Parathyroid adenoma (tissue), 2 donors: ENCODE measurements around the gene PPAN.

ENCODE experiments used
- H2AFZ ChIP-seq: fragments of 300-600 bp; sonication (generic); one replicate; pipeline ENCODE4 v1.7.0; 2017; ENCODE audit warnings: antibody characterized with exemption, mild to moderate bottlenecking
- H3K27ac ChIP-seq: fragments of 300-600 bp; sonication (generic); one replicate; pipeline ENCODE4 v1.7.0; 2017
- H3K27me3 ChIP-seq: fragments of 300-600 bp; sonication (generic); one replicate; pipeline ENCODE4 v1.7.0; 2017; ENCODE audit warnings: low read length; ENCODE audit not compliant: control insufficient read depth, insufficient read depth
- H3K36me3 ChIP-seq: fragments of 300-600 bp; sonication (generic); one replicate; pipeline ENCODE4 v1.7.0; 2017; ENCODE audit warnings: low read length; ENCODE audit not compliant: control insufficient read depth, insufficient read depth
- H3K4me1 ChIP-seq: fragments of 300-600 bp; sonication (generic); one replicate; pipeline ENCODE4 v1.7.0; 2017; ENCODE audit warnings: control low read depth
- H3K4me2 ChIP-seq: fragments of 300-600 bp; sonication (generic); one replicate; pipeline ENCODE4 v1.7.0; 2017; ENCODE audit warnings: low read length
- H3K4me3 ChIP-seq: fragments of 300-600 bp; sonication (generic); one replicate; pipeline ENCODE4 v1.7.0; 2017; ENCODE audit warnings: low read depth, low read length
- H3K79me2 ChIP-seq: fragments of 300-600 bp; sonication (generic); one replicate; pipeline ENCODE4 v1.7.0; 2017; ENCODE audit warnings: control low read depth
- H3K9ac ChIP-seq: fragments of 300-600 bp; sonication (generic); one replicate; pipeline ENCODE4 v1.7.0; 2017; ENCODE audit warnings: mild to moderate bottlenecking
- H3K9me3 ChIP-seq: fragments of 300-600 bp; sonication (generic); one replicate; pipeline ENCODE4 v1.7.0; 2017; ENCODE audit warnings: low read length; ENCODE audit not compliant: control insufficient read depth
- CTCF ChIP-seq: fragments of 300-600 bp; sonication (generic); IDR thresholded peaks from one replicate; pipeline ENCODE4 v1.7.0; 2017; ENCODE audit warnings: antibody characterized with exemption, mild to moderate bottlenecking
- donor health status: primary hyperparathyroidism.

The PPAN gene

GRCh38 chr19:10106100-10106936 lies at the start of gene PPAN:
PPAN (plus strand) TSS chr19:10106362; CDS start chr19:10106395, 33 bp downstream.
- H3K27ac ChIP-seq = peak within 1 kb of the TSS; percentile 43
- H2AFZ ChIP-seq = peak within 1 kb of the TSS; percentile 60
- no peaks in the 10 kb centered on the region for H3K79me2 ChIP-seq
- no peaks in the 10 kb centered on the region for H3K36me3 ChIP-seq
- no peak within 1 kb of the TSS for H3K9ac ChIP-seq
- H3K4me3 ChIP-seq = peak within 1 kb of the TSS; percentile 62
- H3K4me1 ChIP-seq = peaks cover 5% of the 10 kb centered on the region
- H3K4me2 ChIP-seq = peak within 1 kb of the TSS; percentile 75
- H3K9me3 ChIP-seq = no peaks in the 10 kb centered on the region
- TF ChIP-seq CTCF = no peak
- no peaks in the 10 kb centered on the region for H3K27me3 ChIP-seq

- Histone ChIP-seq H3K9me3 (no peaks in the 10 kb centered on the region), H3K79me2 (no peaks in the 10 kb centered on the region), H3K4me3 (no peak overlapping the region), H3K9ac (no peak overlapping the region), H3K27me3 (no peaks in the 10 kb centered on the region), H3K36me3 (no peaks in the 10 kb centered on the region), H3K4me2 (no peak overlapping the region), H2AFZ (no peak overlapping the region), H3K4me1 (no peaks in the 10 kb centered on the region), H3K27ac (no peak overlapping the region)
- TF ChIP-seq CTCF = no peak
These were observed 44.3 kb upstream of the PPAN start for GRCh38 chr19:10061717-10062310.

- Histone ChIP-seq H3K9me3 (no peaks in the 10 kb centered on the region), H3K36me3 (no peaks in the 10 kb centered on the region), H3K4me3 (no peak overlapping the region), H3K79me2 (no peaks in the 10 kb centered on the region), H3K27ac (no peak overlapping the region), H3K27me3 (no peaks in the 10 kb centered on the region), H3K4me1 (no peaks in the 10 kb centered on the region), H3K9ac (no peak overlapping the region), H3K4me2 (no peak overlapping the region), H2AFZ (no peak overlapping the region)
- TF ChIP-seq CTCF = no peak
These were observed 38.0 kb upstream of the PPAN start for GRCh38 chr19:10068205-10068604.

GRCh38 chr19:10069046-10069445 lies 37.1 kb upstream of the PPAN start:
- no peaks in the 10 kb centered on the region for H3K36me3 ChIP-seq
- no peak overlapping the region for H3K4me3 ChIP-seq
- no peak overlapping the region for H3K9ac ChIP-seq
- no peak overlapping the region for H3K4me2 ChIP-seq
- no peak overlapping the region for H2AFZ ChIP-seq
- H3K4me1 ChIP-seq = no peaks in the 10 kb centered on the region
- H3K79me2 ChIP-seq = no peaks in the 10 kb centered on the region
- no peak overlapping the region for H3K27ac ChIP-seq
- H3K27me3 ChIP-seq = no peaks in the 10 kb centered on the region
- no peak for TF ChIP-seq CTCF
- H3K9me3 ChIP-seq = no peaks in the 10 kb centered on the region
